ENCODE measurements around the gene GTSE1. TPM values are rescaled to one million over a fixed set of nuclear protein-coding genes. Genes with fewer than 3 reads are reported as not detected.

The GTSE1 gene
- total RNA-seq, 1 donor from 2014 or later: 7.2 TPM

- H3K36me3 Mint-ChIP-seq (ENCODE audit: low read depth): peaks cover 18% of the 10 kb centered on the region
- no peaks in the 10 kb centered on the region for H3K9me3 Mint-ChIP-seq (ENCODE audit: low read depth)
- H3K27ac Mint-ChIP-seq (ENCODE audit: unreplicated experiment): peak overlapping the region; percentile 86
- H3K27me3 Mint-ChIP-seq (ENCODE audit: low read depth): no peaks in the 10 kb centered on the region
- DNase-seq (ENCODE audit: low spot score): no peak
- peaks cover 12% of the 10 kb centered on the region for H3K4me1 Mint-ChIP-seq (ENCODE audit: low read depth)
- no peak for TF ChIP-seq CTCF (IDR thresholded peaks at IDR 0.05)
- H3K4me3 Mint-ChIP-seq (ENCODE audit: unreplicated experiment): peak overlapping the region; percentile 93
These were observed 39.7 kb downstream of the GTSE1 start for GRCh38 chr22:46336119-46337078.

- Mint-ChIP-seq H3K27me3 (ENCODE audit: low read depth) (no peaks in the 10 kb centered on the region), H3K4me3 (ENCODE audit: unreplicated experiment) (no peak overlapping the region), H3K36me3 (ENCODE audit: low read depth) (peaks cover 20% of the 10 kb centered on the region), H3K4me1 (ENCODE audit: low read depth) (peaks cover 12% of the 10 kb centered on the region), H3K27ac (ENCODE audit: unreplicated experiment) (no peak overlapping the region), H3K9me3 (ENCODE audit: low read depth) (no peaks in the 10 kb centered on the region)
- no peak for TF ChIP-seq CTCF (IDR thresholded peaks at IDR 0.05)
- no peak for DNase-seq (ENCODE audit: low spot score)
These were observed 41.2 kb downstream of the GTSE1 start for GRCh38 chr22:46337870-46338269.

- peaks cover 12% of the 10 kb centered on the region for H3K4me1 Mint-ChIP-seq (ENCODE audit: low read depth)
- no peaks in the 10 kb centered on the region for H3K27me3 Mint-ChIP-seq (ENCODE audit: low read depth)
- no peaks in the 10 kb centered on the region for H3K9me3 Mint-ChIP-seq (ENCODE audit: low read depth)
- no peak overlapping the region for H3K27ac Mint-ChIP-seq (ENCODE audit: unreplicated experiment)
- no peak overlapping the region for H3K4me3 Mint-ChIP-seq (ENCODE audit: unreplicated experiment)
- peaks cover 22% of the 10 kb centered on the region for H3K36me3 Mint-ChIP-seq (ENCODE audit: low read depth)
- DNase-seq (ENCODE audit: low spot score): peak; percentile 36
- no peak for TF ChIP-seq CTCF (IDR thresholded peaks at IDR 0.05)
These were observed 42.0 kb downstream of the GTSE1 start for GRCh38 chr22:46338636-46339035.

GRCh38 chr22:46339956-46340355 is 43.3 kb downstream of the GTSE1 start:
- H3K27ac Mint-ChIP-seq (ENCODE audit: unreplicated experiment): peak overlapping the region; percentile 37
- TF ChIP-seq CTCF (IDR thresholded peaks at IDR 0.05): no peak
- H3K4me3 Mint-ChIP-seq (ENCODE audit: unreplicated experiment): no peak overlapping the region
- H3K4me1 Mint-ChIP-seq (ENCODE audit: low read depth): peaks cover 12% of the 10 kb centered on the region
- H3K36me3 Mint-ChIP-seq (ENCODE audit: low read depth): peaks cover 26% of the 10 kb centered on the region
- DNase-seq (ENCODE audit: low spot score): peak; percentile 60
- H3K9me3 Mint-ChIP-seq (ENCODE audit: low read depth): no peaks in the 10 kb centered on the region
- no peaks in the 10 kb centered on the region for H3K27me3 Mint-ChIP-seq (ENCODE audit: low read depth)

GRCh38 chr22:46340676-46341075 is 44.0 kb downstream of the GTSE1 start:
- H3K27ac Mint-ChIP-seq (ENCODE audit: unreplicated experiment): no peak overlapping the region

More at GRCh38 chr22:46340676-46341075, 44.0 kb downstream of the GTSE1 start:
- H3K4me3 Mint-ChIP-seq (ENCODE audit: unreplicated experiment): no peak overlapping the region
- peaks cover 9% of the 10 kb centered on the region for H3K4me1 Mint-ChIP-seq (ENCODE audit: low read depth)
- DNase-seq (ENCODE audit: low spot score): peak; percentile 63
- H3K27me3 Mint-ChIP-seq (ENCODE audit: low read depth): no peaks in the 10 kb centered on the region
- TF ChIP-seq CTCF (IDR thresholded peaks at IDR 0.05): no peak
- H3K36me3 Mint-ChIP-seq (ENCODE audit: low read depth): peaks cover 28% of the 10 kb centered on the region
- no peaks in the 10 kb centered on the region for H3K9me3 Mint-ChIP-seq (ENCODE audit: low read depth)
